ENCODE results near the gene PLA2G6. TPM values are rescaled to one million over a fixed set of nuclear protein-coding genes. Genes with fewer than 3 reads are reported as not detected.

The PLA2G6 gene
- total RNA-seq, 1 donor from 2014 or later: 7.9 TPM

GRCh38 chr22:38214302-38215056 lies 32.8 kb upstream of the PLA2G6 start:
- DNase-seq (ENCODE audit: low read depth): peak; percentile 43
- Histone ChIP-seq H3K36me3 (ENCODE audit: control insufficient read depth, insufficient read depth, low read length) (peaks cover 6% of the 10 kb centered on the region), H3K4me3 (ENCODE audit: low read depth, low read length) (no peak overlapping the region), H3K27me3 (ENCODE audit: control insufficient read depth, insufficient read depth, low read length) (no peaks in the 10 kb centered on the region)
- TF ChIP-seq, protein P1, sequence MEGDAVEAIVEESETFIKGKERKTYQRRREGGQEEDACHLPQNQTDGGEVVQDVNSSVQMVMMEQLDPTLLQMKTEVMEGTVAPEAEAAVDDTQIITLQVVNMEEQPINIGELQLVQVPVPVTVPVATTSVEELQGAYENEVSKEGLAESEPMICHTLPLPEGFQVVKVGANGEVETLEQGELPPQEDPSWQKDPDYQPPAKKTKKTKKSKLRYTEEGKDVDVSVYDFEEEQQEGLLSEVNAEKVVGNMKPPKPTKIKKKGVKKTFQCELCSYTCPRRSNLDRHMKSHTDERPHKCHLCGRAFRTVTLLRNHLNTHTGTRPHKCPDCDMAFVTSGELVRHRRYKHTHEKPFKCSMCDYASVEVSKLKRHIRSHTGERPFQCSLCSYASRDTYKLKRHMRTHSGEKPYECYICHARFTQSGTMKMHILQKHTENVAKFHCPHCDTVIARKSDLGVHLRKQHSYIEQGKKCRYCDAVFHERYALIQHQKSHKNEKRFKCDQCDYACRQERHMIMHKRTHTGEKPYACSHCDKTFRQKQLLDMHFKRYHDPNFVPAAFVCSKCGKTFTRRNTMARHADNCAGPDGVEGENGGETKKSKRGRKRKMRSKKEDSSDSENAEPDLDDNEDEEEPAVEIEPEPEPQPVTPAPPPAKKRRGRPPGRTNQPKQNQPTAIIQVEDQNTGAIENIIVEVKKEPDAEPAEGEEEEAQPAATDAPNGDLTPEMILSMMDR (IDR thresholded peaks at IDR 0.05; ENCODE audit: insufficient read depth, low read length, severe bottlenecking): peak; percentile 36
- no peak for FAIRE-seq

DNA sequence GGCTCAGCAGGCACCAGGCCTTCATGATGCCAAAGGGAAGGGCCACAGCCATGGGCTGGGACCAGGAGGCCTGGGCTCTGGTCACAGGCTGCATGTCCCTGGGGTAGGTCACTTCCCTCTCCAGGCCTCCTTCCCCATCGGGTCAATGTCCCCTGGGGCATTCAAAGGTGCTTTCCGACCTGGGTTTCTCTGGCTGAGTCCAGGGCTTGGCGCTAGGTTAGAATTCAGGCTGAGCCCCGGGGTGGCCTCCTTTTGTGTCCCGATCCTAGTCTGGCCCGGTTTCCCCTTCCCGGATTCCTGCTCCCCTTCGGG lies 32.3 kb upstream of the PLA2G6 start:
- Histone ChIP-seq H3K4me3 (ENCODE audit: low read depth, low read length) (no peak overlapping the region), H3K27me3 (ENCODE audit: control insufficient read depth, insufficient read depth, low read length) (no peaks in the 10 kb centered on the region), H3K36me3 (ENCODE audit: control insufficient read depth, insufficient read depth, low read length) (peaks cover 6% of the 10 kb centered on the region)
- FAIRE-seq: no peak
- TF ChIP-seq, protein P1 (IDR thresholded peaks at IDR 0.05; ENCODE audit: insufficient read depth, low read length, severe bottlenecking): no peak
- no peak for DNase-seq (ENCODE audit: low read depth)

GRCh38 chr22:38213319-38213989 lies 31.8 kb upstream of the PLA2G6 start:
- H3K4me3 ChIP-seq (ENCODE audit: low read depth, low read length): no peak overlapping the region
- peaks cover 6% of the 10 kb centered on the region for H3K36me3 ChIP-seq (ENCODE audit: control insufficient read depth, insufficient read depth, low read length)

DNA sequence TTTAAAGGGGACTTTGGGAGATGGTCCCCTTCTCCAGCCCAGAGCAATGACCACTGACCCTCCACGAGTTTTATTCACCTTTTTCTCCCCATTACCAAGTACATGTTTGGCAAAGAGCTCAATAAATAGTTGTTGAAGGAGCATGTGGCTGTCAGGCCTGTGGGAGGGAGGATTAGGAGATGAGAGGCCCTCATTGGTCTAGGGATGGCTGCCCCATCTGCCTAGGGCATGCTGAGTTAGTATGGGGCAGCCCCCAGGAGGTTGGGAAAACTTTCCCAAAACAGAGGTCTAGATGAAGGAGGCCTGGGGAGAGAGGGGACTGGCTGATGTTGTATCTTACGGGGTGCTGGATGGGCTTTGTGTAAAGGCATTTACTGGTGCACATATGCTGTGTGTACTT lies 30.8 kb upstream of the PLA2G6 start:
- DNase-seq (ENCODE audit: low read depth): no peak
- no peak for FAIRE-seq
- H3K36me3 ChIP-seq (ENCODE audit: control insufficient read depth, insufficient read depth, low read length): peaks cover 10% of the 10 kb centered on the region
- no peaks in the 10 kb centered on the region for H3K27me3 ChIP-seq (ENCODE audit: control insufficient read depth, insufficient read depth, low read length)
- no peak overlapping the region for H3K4me3 ChIP-seq (ENCODE audit: low read depth, low read length)
- TF ChIP-seq, protein P1 (IDR thresholded peaks at IDR 0.05; ENCODE audit: insufficient read depth, low read length, severe bottlenecking): no peak

More at GRCh38 chr22:38213319-38213989, 31.8 kb upstream of the PLA2G6 start:
- no peaks in the 10 kb centered on the region for H3K27me3 ChIP-seq (ENCODE audit: control insufficient read depth, insufficient read depth, low read length)
- TF ChIP-seq, protein P1 (IDR thresholded peaks at IDR 0.05; ENCODE audit: insufficient read depth, low read length, severe bottlenecking): no peak
- DNase-seq (ENCODE audit: low read depth): no peak
- FAIRE-seq: peak; percentile 83

GRCh38 chr22:38211556-38211955 lies 29.9 kb upstream of the PLA2G6 start:
- peaks cover 10% of the 10 kb centered on the region for H3K36me3 ChIP-seq (ENCODE audit: control insufficient read depth, insufficient read depth, low read length)
- TF ChIP-seq, protein P1 (IDR thresholded peaks at IDR 0.05; ENCODE audit: insufficient read depth, low read length, severe bottlenecking): no peak
- peak; percentile 43 for FAIRE-seq
- H3K27me3 ChIP-seq (ENCODE audit: control insufficient read depth, insufficient read depth, low read length): no peaks in the 10 kb centered on the region
- H3K4me3 ChIP-seq (ENCODE audit: low read depth, low read length): no peak overlapping the region
- no peak for DNase-seq (ENCODE audit: low read depth)
